ENCODE results near the gene SNX1. TPM values are rescaled to one million over a fixed set of nuclear protein-coding genes. Genes with fewer than 3 reads are reported as not detected.

Gene SNX1
- total RNA-seq, 6 experiments from 2014 or later = 40.7 to 71.1 (median 59.8) TPM

GRCh38 chr15:64146885-64147681 lies 51.3 kb downstream of the SNX1 start:
- Histone ChIP-seq H3K36me3 (peaks cover 0 to 13% (median 4%) of the 10 kb centered on the region in 4 donors), H3K27ac (no peak overlapping the region), H3K9me3 (no peaks in the 10 kb centered on the region), H3K27me3 (no peaks in the 10 kb centered on the region), H3K4me3 (no peak overlapping the region), H3K4me1 (peaks cover 0 to 14% (median 2%) of the 10 kb centered on the region in 4 donors)
- peak in 1 of 3 donors; percentile 46 for DNase-seq
- intact Hi-C loops (cut with DNase I) = no loop called here
- TF ChIP-seq CTCF (IDR thresholded peaks at IDR 0.05) (no peak), POLR2A (IDR thresholded peaks at IDR 0.05) (no peak)
- WGBS (ENCODE audit: insufficient coverage, low coverage, low lambda C conversion rate, missing lambda C conversion rate) = 38% methylated on average over 3 of the region's 26 CpGs
- no peak for ATAC-seq

- WGBS (ENCODE audit: insufficient coverage, low coverage, low lambda C conversion rate, missing lambda C conversion rate) = 88% methylated on average over 7 of the region's 7 CpGs
- intact Hi-C loops (cut with DNase I) = no loop called here
- no peak for ATAC-seq
Observed at GRCh38 chr15:64148168-64148567, 52.4 kb downstream of the SNX1 start.

GRCh38 chr15:64148581-64148980 lies 52.8 kb downstream of the SNX1 start:
- DNase-seq (no peak), ATAC-seq (no peak)
- no peak overlapping the region for H3K4me3 ChIP-seq
- no peak overlapping the region for H3K27ac ChIP-seq
- no peaks in the 10 kb centered on the region for H3K27me3 ChIP-seq
- intact Hi-C loops (cut with DNase I) = no loop called here
- H3K4me1 ChIP-seq = peaks cover 0 to 22% (median 4%) of the 10 kb centered on the region in 4 donors
- 77% methylated on average over 3 of the region's 3 CpGs for WGBS (ENCODE audit: insufficient coverage, low coverage, low lambda C conversion rate, missing lambda C conversion rate)
- TF ChIP-seq CTCF (IDR thresholded peaks at IDR 0.05) (no peak), POLR2A (IDR thresholded peaks at IDR 0.05) (no peak)
- no peaks in the 10 kb centered on the region for H3K9me3 ChIP-seq
- peaks cover 0 to 6% (median 3%) of the 10 kb centered on the region in 4 donors for H3K36me3 ChIP-seq

More at GRCh38 chr15:64148168-64148567, 52.4 kb downstream of the SNX1 start:
- no peaks in the 10 kb centered on the region for H3K27me3 ChIP-seq
- H3K9me3 ChIP-seq = no peaks in the 10 kb centered on the region
- DNase-seq = no peak
- no peak for TF ChIP-seq POLR2A (IDR thresholded peaks at IDR 0.05)
- TF ChIP-seq CTCF (IDR thresholded peaks at IDR 0.05) = no peak
- no peak overlapping the region for H3K27ac ChIP-seq
- H3K36me3 ChIP-seq = peaks cover 0 to 10% (median 4%) of the 10 kb centered on the region in 4 donors
- H3K4me1 ChIP-seq = peaks cover 0 to 19% (median 4%) of the 10 kb centered on the region in 4 donors
- no peak overlapping the region for H3K4me3 ChIP-seq

- peaks cover 0 to 5% (median under 1%) of the 10 kb centered on the region in 4 donors for H3K36me3 ChIP-seq
- intact Hi-C loops (cut with DNase I) = no loop called here
- H3K9me3 ChIP-seq = no peaks in the 10 kb centered on the region
- TF ChIP-seq CTCF (IDR thresholded peaks at IDR 0.05) = peak in 2 of 4 donors; percentile 25 to 41
- no peak for TF ChIP-seq POLR2A (IDR thresholded peaks at IDR 0.05)
- ATAC-seq = no peak
- H3K4me1 ChIP-seq = peaks cover 0 to 22% (median 4%) of the 10 kb centered on the region in 4 donors
- peak in 1 of 3 donors; percentile 42 for DNase-seq
- H3K27ac ChIP-seq = no peak overlapping the region
- no peaks in the 10 kb centered on the region for H3K27me3 ChIP-seq
- H3K4me3 ChIP-seq = no peak overlapping the region
Observed at GRCh38 chr15:64149424-64149823, 53.6 kb downstream of the SNX1 start.
